ENCODE data around the gene ARPC4. TPM values are rescaled to one million over a fixed set of nuclear protein-coding genes. Genes with fewer than 3 reads are reported as not detected.

Gene ARPC4
- total RNA-seq, 3 donors from 2014 or later, result 154 to 219 (median 212) TPM

DNA sequence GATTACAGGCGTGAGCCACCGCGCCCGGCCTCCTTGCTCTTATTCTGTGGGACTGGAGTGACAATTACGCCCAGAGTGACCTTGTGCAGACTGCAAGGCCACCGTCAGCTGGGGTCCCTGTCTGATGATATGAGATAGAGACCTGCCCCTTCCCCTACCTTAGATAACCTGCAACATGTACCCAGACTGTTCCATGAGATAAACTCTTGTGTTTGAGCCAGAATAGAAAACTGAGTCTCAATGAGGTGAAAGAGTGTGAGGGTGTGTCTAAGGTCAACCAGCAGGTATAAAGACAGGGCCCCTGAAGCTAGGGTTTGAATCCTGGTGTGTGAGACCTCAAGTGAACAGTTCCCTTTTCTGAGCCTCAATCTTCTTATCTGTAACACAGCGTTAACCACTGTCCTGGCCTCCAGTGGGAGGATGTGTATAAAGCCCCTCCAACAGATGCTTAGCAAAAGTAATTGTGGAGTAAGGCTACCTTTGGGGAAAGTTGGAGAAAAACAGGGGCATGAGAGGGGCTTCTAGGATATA is 6.6 kb upstream of the ARPC4 start:
- H3K36me3 ChIP-seq (ENCODE audit: low read depth), result no peaks in the 10 kb centered on the region
- ATAC-seq (no peak), DNase-seq (no peak)
- no peak overlapping the region for H3K4me3 ChIP-seq
- TF ChIP-seq, protein P1, sequence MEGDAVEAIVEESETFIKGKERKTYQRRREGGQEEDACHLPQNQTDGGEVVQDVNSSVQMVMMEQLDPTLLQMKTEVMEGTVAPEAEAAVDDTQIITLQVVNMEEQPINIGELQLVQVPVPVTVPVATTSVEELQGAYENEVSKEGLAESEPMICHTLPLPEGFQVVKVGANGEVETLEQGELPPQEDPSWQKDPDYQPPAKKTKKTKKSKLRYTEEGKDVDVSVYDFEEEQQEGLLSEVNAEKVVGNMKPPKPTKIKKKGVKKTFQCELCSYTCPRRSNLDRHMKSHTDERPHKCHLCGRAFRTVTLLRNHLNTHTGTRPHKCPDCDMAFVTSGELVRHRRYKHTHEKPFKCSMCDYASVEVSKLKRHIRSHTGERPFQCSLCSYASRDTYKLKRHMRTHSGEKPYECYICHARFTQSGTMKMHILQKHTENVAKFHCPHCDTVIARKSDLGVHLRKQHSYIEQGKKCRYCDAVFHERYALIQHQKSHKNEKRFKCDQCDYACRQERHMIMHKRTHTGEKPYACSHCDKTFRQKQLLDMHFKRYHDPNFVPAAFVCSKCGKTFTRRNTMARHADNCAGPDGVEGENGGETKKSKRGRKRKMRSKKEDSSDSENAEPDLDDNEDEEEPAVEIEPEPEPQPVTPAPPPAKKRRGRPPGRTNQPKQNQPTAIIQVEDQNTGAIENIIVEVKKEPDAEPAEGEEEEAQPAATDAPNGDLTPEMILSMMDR (IDR thresholded peaks at IDR 0.05), result no peak
- no peaks in the 10 kb centered on the region for H3K9me3 ChIP-seq
- H3K4me1 ChIP-seq (ENCODE audit: low read depth), result no peaks in the 10 kb centered on the region
- intact Hi-C loops (cut with DNase I, micrococcal nuclease), result no loop called here

DNA sequence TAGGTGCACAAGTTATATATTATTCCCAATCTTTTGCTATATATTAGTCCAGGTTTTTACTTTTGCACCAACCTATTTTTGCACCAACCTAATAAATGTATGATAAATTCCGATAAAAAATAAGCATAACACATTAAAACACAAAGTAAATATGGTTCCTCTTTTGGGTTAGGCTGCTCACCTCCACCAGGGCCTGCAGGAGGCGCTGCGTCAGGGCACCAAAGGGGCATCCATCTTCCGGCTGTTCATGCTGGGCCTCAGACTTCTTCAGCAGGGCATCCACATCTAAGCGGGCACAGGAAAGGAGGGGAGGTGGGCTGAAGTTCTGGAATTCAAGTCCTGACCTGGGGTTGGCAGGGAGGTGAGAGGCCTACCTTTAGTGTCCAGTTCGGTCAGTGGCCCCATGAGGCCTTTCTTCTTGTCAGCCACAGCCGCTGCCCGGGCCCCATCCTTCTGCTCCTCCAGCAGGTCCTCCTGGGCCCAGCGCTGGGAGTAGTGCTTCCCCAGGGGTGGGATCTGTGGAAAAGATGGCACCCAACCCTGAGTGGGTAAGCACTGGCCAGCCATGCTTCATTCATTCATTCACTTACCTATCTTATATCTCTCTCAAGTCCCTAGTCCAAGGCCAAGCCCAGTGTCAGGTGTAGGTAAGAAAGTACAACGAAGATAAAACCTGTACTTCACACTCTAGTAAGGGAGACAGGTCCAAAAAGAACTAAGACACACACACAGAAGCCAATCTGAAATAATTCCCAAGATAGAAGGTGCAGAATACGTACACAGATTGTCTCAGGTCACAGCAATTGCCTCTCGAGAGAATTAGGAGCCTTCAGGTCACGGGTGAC is 5.8 kb upstream of the ARPC4 start:
- ATAC-seq, result no peak

DNA sequence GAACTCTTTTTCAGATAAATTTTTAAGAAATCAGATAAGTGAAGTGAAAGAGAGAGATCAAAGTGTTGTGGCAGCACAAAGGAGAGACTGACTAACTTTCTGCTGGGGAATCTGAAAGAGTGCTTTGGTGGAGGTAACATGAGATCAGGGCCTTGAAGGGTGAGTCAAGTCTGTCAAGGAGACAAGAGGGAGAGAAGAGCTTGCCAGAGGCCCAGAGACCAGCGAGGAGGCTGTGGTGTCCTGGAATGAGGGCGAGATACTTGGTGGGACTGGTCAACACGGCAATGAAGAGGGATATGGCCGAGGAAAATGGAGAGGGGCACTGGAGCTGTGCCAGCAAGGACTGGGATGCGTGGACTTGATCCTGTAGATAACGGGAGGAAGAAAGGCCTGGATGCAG is 5.2 kb upstream of the ARPC4 start:
- Histone ChIP-seq H3K4me1 (ENCODE audit: low read depth) (peaks cover 6% of the 10 kb centered on the region), H3K9me3 (no peaks in the 10 kb centered on the region), H3K4me3 (no peak overlapping the region), H3K36me3 (ENCODE audit: low read depth) (no peaks in the 10 kb centered on the region)
- TF ChIP-seq, protein P1 (IDR thresholded peaks at IDR 0.05), result no peak
- intact Hi-C loops (cut with DNase I, micrococcal nuclease), result no loop called here
- DNase-seq (no peak), ATAC-seq (no peak)

More for the DNA sequence above, 5.8 kb upstream of the ARPC4 start:
- Histone ChIP-seq H3K4me1 (ENCODE audit: low read depth) (peaks cover 6% of the 10 kb centered on the region), H3K36me3 (ENCODE audit: low read depth) (no peaks in the 10 kb centered on the region), H3K9me3 (no peaks in the 10 kb centered on the region), H3K4me3 (no peak overlapping the region)
- intact Hi-C loops (cut with DNase I, micrococcal nuclease), result no loop called here
- no peak for DNase-seq
- TF ChIP-seq, protein P1 (IDR thresholded peaks at IDR 0.05), result no peak

DNA sequence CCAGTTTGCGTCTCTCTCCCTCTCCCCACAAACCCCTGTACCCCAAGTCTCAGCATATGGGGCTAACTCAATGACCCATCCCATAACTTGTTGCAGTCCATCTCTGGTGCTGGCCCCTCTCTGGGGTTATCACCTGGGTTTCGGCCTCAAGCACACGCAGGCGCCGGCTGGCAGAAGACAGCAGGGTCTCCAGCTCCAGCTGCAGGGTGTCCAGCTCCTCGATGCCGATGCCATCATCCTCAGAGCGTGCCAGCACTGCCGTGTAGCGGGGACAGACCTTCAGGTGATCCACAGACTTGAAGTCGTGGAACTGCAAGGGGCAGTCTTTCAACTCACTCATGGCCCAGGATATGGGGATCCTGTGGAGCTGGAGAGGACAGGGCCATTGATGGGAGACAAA is 1.8 kb upstream of the ARPC4 start:
- DNase-seq, result no peak
- H3K4me3 ChIP-seq, result no peak overlapping the region
- no peak for ATAC-seq
- intact Hi-C loops (cut with DNase I, micrococcal nuclease), result no loop called here
- H3K9me3 ChIP-seq, result no peaks in the 10 kb centered on the region
- peaks cover 9% of the 10 kb centered on the region for H3K4me1 ChIP-seq (ENCODE audit: low read depth)
- TF ChIP-seq, protein P1 (IDR thresholded peaks at IDR 0.05), result no peak
- H3K36me3 ChIP-seq (ENCODE audit: low read depth), result no peaks in the 10 kb centered on the region

DNA sequence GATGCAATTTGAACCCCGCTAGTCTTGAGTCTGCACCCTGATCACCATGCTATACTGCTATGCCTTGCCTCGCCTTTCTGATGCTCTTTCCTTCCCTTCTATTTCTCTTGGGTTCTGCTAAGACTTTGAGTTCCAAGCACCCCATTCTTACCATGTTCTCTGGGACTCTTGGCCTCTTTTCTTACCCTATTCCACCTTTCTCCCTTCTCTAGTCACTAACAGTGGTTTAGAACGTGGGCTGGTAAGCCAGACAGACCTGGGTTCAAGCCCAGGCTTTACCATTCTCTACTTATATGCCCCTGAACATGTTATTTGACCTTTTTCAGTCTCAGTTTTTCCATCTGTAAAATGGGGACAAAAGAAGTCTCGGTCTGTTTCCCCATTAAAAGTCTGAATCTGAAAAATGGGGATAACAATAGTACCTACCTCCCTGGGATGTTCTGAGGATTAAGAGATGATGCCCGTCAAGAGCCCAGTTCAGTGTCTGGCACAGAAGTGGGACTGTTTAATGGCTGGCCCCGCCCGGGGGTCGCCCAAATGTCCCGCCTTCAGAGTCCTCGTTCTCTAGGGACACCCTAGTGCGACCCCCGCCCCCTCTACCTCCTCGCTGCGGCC is 985 bp upstream of the ARPC4 start:
- Histone ChIP-seq H3K36me3 (ENCODE audit: low read depth) (no peaks in the 10 kb centered on the region), H3K4me1 (ENCODE audit: low read depth) (peaks cover 9% of the 10 kb centered on the region)

More for the DNA sequence above, 985 bp upstream of the ARPC4 start:
- no peak for DNase-seq
- peak; percentile 0 for ATAC-seq
- TF ChIP-seq, protein P1 (IDR thresholded peaks at IDR 0.05), result no peak
- Histone ChIP-seq H3K4me3 (peak overlapping the region; percentile 98), H3K9me3 (no peaks in the 10 kb centered on the region)
- intact Hi-C loops (cut with DNase I, micrococcal nuclease), result no loop called here

All from mucosa of descending colon (tissue), 3 donors.